ENCODE measurements around the gene ABLIM2. TPM values are rescaled to one million over a fixed set of nuclear protein-coding genes. Genes with fewer than 3 reads are reported as not detected.

The ABLIM2 gene
- total and polyA plus RNA-seq, 2 of the 13 experiments (the other 11 are each of a cell fraction or from before 2014, with no cell fraction given), result 0.20 to 0.37 TPM

DNA sequence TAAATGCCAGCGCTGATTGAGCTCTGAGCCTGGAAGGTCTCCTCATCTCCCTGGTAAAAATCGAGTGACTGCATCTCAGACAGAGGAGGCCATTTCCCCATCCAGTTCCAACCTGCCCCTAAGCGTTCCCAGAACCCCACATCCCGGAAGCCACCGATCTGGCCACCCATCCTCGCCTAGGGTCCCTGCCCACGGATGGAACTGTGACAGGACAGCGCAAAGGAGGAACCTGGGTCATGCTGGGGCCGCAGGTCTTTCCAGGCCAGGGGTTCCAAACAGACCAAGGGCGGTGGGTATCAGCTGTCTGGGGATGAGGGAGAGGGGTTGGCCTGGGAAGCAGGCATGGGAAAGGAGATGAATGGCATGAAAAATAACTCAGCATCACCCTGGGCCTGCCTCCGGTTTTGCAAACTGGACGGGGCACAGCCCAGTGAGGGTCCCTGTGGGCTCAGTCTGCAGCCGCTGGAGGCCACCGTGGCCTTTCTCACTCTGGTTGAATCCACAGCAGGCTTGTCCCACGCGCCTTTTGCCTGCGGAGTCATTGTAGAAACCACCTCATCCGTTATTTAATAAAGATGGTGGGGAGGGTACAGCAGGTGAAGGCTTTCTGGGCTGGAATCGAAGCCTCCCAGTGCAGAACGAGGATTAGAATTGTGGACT lies 49.1 kb downstream of the ABLIM2 start:
- intact Hi-C loops (cut with micrococcal nuclease; ENCODE audit: unreplicated experiment) (no loop called here), in situ Hi-C loops (cut with HindIII; ENCODE audit: extremely low pct_ligation_motif_present, low pct_unique_long_range_greater_than_20kb) (no loop called here)
- WGBS (ENCODE audit: low lambda C conversion rate), result 37% methylated on average over 19 of the region's 20 CpGs
- Histone ChIP-seq H2AFZ (ENCODE audit: low read length) (no peak overlapping the region), H3K36me3 (replicated peaks in 1 of 2; ENCODE audit: control insufficient read depth in 1 of 2, insufficient read depth in 2 of 2, low read length in 2 of 2) (no peaks in the 10 kb centered on the region), H4K20me1 (ENCODE audit: insufficient read depth, low read length) (no peaks in the 10 kb centered on the region), H3K79me2 (ENCODE audit: insufficient read depth, low read length) (no peaks in the 10 kb centered on the region), H3K4me1 (ENCODE audit: insufficient read depth, low read length) (peaks cover 35% of the 10 kb centered on the region), H3K9ac (ENCODE audit: insufficient read depth, low read depth, low read length) (no peak overlapping the region), H3K4me2 (ENCODE audit: low read depth, low read length) (no peak overlapping the region), H3K27me3 (ENCODE audit: control insufficient read depth in 1 of 2, insufficient read depth in 2 of 2, low read length in 2 of 2) (peaks cover 12 to 66% of the 10 kb centered on the region in 2 experiments), H3K4me3 (replicated peaks in 1 of 3; ENCODE audit: insufficient read depth in 1 of 3, low read depth in 2 of 3, low read length in 3 of 3) (no peak overlapping the region), H3K9me3 (ENCODE audit: low read length) (0 out of 2 replicates have a peak, but pooled peaks cover 4% of the 10 kb centered on the region), H3K27ac (ENCODE audit: extremely low read length, insufficient read depth, low read length) (no peak overlapping the region)
- FAIRE-seq, result no peak
- no peak for TF ChIP-seq ZNF546 (CRISPR knock-in tag; conservative IDR thresholded peaks at IDR 0.05)
- TF ChIP-seq CAMTA2 (CRISPR knock-in tag; IDR thresholded peaks at IDR 0.05; ENCODE audit: borderline replicate concordance), result no peak
- POLR2A ChIA-PET, result no interaction called here
- CTCF ChIA-PET (ENCODE audit: low intra/inter-chr PET ratio, low total read pairs), result no interaction called here
- DNase-seq (ENCODE audit: low spot score), result no peak
- no peak for ATAC-seq
- BruUV-seq (replicated peaks), result no TSS peak

DNA sequence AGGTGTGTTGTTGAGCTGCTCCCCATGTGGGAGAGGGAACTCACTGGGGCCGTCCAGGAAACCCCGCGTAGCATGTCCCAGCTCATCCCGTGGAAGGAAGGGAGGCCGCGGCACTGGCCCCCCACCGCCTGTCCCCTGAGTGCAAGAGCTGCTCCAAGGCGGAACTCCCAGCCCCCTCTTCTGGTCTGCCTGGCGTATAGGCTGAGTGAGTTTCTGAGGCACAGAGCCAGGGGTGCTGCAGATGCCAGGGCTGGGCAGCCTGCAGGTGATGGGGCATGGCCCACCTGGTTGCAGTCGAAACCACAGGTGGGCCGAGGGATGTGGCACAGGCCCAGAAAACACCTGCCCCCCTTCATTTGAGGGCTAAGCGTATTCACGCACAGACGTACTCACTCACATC lies 49.6 kb downstream of the ABLIM2 start:
- intact Hi-C loops (cut with micrococcal nuclease; ENCODE audit: unreplicated experiment), result no loop called here
- no TSS peak for BruUV-seq (replicated peaks)
- no peak overlapping the region for H3K4me3 ChIP-seq (replicated peaks in 1 of 3; ENCODE audit: insufficient read depth in 1 of 3, low read depth in 2 of 3, low read length in 3 of 3)
- no peak overlapping the region for H2AFZ ChIP-seq (ENCODE audit: low read length)
- FAIRE-seq (no peak), ATAC-seq (no peak), DNase-seq (ENCODE audit: low spot score) (no peak)
- H3K4me2 ChIP-seq (ENCODE audit: low read depth, low read length), result no peak overlapping the region
- TF ChIP-seq, protein P1, sequence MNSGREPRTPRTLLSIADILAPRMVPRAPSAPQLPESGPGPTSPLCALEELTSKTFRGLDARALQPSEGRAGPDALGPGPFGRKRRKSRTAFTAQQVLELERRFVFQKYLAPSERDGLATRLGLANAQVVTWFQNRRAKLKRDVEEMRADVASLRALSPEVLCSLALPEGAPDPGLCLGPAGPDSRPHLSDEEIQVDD (CRISPR knock-in tag; IDR thresholded peaks at IDR 0.05; ENCODE audit: borderline replicate concordance), result no peak
- no peak for TF ChIP-seq ZNF883 (CRISPR knock-in tag; IDR thresholded peaks at IDR 0.05; ENCODE audit: not compliant biosample characterization)
- no peak for TF ChIP-seq ZNF780A (CRISPR knock-in tag; IDR thresholded peaks at IDR 0.05)
- no peak for TF ChIP-seq SP5 (CRISPR knock-in tag; IDR thresholded peaks at IDR 0.05; ENCODE audit: borderline replicate concordance, low read depth)
- TF ChIP-seq, protein P2, sequence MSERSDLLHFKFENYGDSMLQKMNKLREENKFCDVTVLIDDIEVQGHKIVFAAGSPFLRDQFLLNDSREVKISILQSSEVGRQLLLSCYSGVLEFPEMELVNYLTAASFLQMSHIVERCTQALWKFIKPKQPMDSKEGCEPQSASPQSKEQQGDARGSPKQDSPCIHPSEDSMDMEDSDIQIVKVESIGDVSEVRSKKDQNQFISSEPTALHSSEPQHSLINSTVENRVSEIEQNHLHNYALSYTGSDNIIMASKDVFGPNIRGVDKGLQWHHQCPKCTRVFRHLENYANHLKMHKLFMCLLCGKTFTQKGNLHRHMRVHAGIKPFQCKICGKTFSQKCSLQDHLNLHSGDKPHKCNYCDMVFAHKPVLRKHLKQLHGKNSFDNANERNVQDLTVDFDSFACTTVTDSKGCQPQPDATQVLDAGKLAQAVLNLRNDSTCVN (CRISPR knock-in tag; IDR thresholded peaks at IDR 0.05; ENCODE audit: borderline replicate concordance), result no peak
- TF ChIP-seq, protein P3, sequence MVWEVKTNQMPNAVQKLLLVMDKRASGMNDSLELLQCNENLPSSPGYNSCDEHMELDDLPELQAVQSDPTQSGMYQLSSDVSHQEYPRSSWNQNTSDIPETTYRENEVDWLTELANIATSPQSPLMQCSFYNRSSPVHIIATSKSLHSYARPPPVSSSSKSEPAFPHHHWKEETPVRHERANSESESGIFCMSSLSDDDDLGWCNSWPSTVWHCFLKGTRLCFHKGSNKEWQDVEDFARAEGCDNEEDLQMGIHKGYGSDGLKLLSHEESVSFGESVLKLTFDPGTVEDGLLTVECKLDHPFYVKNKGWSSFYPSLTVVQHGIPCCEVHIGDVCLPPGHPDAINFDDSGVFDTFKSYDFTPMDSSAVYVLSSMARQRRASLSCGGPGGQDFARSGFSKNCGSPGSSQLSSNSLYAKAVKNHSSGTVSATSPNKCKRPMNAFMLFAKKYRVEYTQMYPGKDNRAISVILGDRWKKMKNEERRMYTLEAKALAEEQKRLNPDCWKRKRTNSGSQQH (CRISPR knock-in tag; IDR thresholded peaks at IDR 0.05; ENCODE audit: low read depth), result no peak
- no peak for TF ChIP-seq KAT2B (IDR thresholded peaks at IDR 0.05; ENCODE audit: borderline replicate concordance, low read depth, low read length)
- no peak for TF ChIP-seq ZNF441 (CRISPR knock-in tag; IDR thresholded peaks at IDR 0.05; ENCODE audit: borderline replicate concordance)
- TF ChIP-seq TCF12 (IDR thresholded peaks at IDR 0.05), result no peak
- no peak for TF ChIP-seq TCF12 (CRISPR knock-in tag; IDR thresholded peaks at IDR 0.05)
- TF ChIP-seq ZBTB8A (CRISPR knock-in tag; IDR thresholded peaks at IDR 0.05; ENCODE audit: borderline replicate concordance, low read depth), result no peak
- 0 out of 2 replicates have a peak, but pooled peaks cover 4% of the 10 kb centered on the region for H3K9me3 ChIP-seq (ENCODE audit: low read length)
- H3K27me3 ChIP-seq (ENCODE audit: control insufficient read depth in 1 of 2, insufficient read depth in 2 of 2, low read length in 2 of 2), result peaks cover 12 to 71% of the 10 kb centered on the region in 2 experiments
- H3K79me2 ChIP-seq (ENCODE audit: insufficient read depth, low read length), result no peaks in the 10 kb centered on the region
- in situ Hi-C loops (cut with HindIII; ENCODE audit: extremely low pct_ligation_motif_present, low pct_unique_long_range_greater_than_20kb), result no loop called here
- ChIA-PET CTCF (ENCODE audit: low intra/inter-chr PET ratio, low total read pairs) (no interaction called here), POLR2A (no interaction called here)
- H3K4me1 ChIP-seq (ENCODE audit: insufficient read depth, low read length), result peaks cover 31% of the 10 kb centered on the region
- H3K36me3 ChIP-seq (replicated peaks in 1 of 2; ENCODE audit: control insufficient read depth in 1 of 2, insufficient read depth in 2 of 2, low read length in 2 of 2), result no peaks in the 10 kb centered on the region
- H4K20me1 ChIP-seq (ENCODE audit: insufficient read depth, low read length), result no peaks in the 10 kb centered on the region
- no peak overlapping the region for H3K27ac ChIP-seq (ENCODE audit: extremely low read length, insufficient read depth, low read length)
- H3K9ac ChIP-seq (ENCODE audit: insufficient read depth, low read depth, low read length), result no peak overlapping the region
- WGBS (ENCODE audit: low lambda C conversion rate), result 63% methylated on average over 9 of the region's 14 CpGs

Measured in HepG2 (cell line).